Activated CD4-positive, alpha-beta T cell treated with anti-CD3 and anti-CD28 coated beads, Interleukin-2, Interleukin-6, amounts not matched to agents 100 ng/mL and 50 ng/mL, durations not matched to agents 16 hours and 8 hours (primary cell): ENCODE data around the gene TLCD3B.
"Not testable (repeated sequence)": the region's sequence is repeated elsewhere in the genome, so short reads cannot be mapped to it uniquely, and the experiment has no call there.

Experiments
- DNase-seq: peaks from one replicate; pipeline ENCODE4 v3.0.0-alpha.2; 2020

TLCD3B gene

GRCh38 chr16:30060836-30061554 is 29.9 kb upstream of the TLCD3B start:
- DNase-seq, result no peak

- no peak for DNase-seq
Measured at GRCh38 chr16:30060346-30060745, 29.3 kb upstream of the TLCD3B start.

GRCh38 chr16:30054959-30055553 is 24.0 kb upstream of the TLCD3B start:
- peak; percentile 63 for DNase-seq

GRCh38 chr16:30054451-30054850 is 23.4 kb upstream of the TLCD3B start:
- DNase-seq, result no peak

- DNase-seq, result no peak
Measured at GRCh38 chr16:30053376-30054015, 22.4 kb upstream of the TLCD3B start.

- peak; percentile 96 for DNase-seq
Measured at GRCh38 chr16:30052671-30053372, 21.8 kb upstream of the TLCD3B start.

GRCh38 chr16:30051518-30051917 is 20.4 kb upstream of the TLCD3B start:
- DNase-seq, result no peak

GRCh38 chr16:30049871-30050270 is 18.8 kb upstream of the TLCD3B start:
- no peak for DNase-seq

- DNase-seq, result no peak
Measured at GRCh38 chr16:30046588-30046987, 15.5 kb upstream of the TLCD3B start.

- DNase-seq, result no peak
Measured at GRCh38 chr16:30046178-30046577, 15.1 kb upstream of the TLCD3B start.

- DNase-seq, result no peak
Measured at GRCh38 chr16:30041841-30042240, 10.8 kb upstream of the TLCD3B start.

- not testable (repeated sequence) for DNase-seq
Measured at GRCh38 chr16:30040690-30041089, 9.6 kb upstream of the TLCD3B start.

GRCh38 chr16:30040221-30040620 is 9.2 kb upstream of the TLCD3B start:
- DNase-seq, result no peak

GRCh38 chr16:30033270-30033669 is 2.2 kb upstream of the TLCD3B start:
- DNase-seq, result peak; percentile 24

- DNase-seq, result peak; percentile 81
Measured at GRCh38 chr16:30032083-30032819, 1.2 kb upstream of the TLCD3B start.

GRCh38 chr16:30031477-30031918 is 427 bp upstream of the TLCD3B start:
- DNase-seq, result no peak

- DNase-seq, result no peak
Measured at GRCh38 chr16:30030011-30030685, 923 bp downstream of the TLCD3B start.

GRCh38 chr16:30028438-30029076 is 2.5 kb downstream of the TLCD3B start:
- DNase-seq, result no peak

- DNase-seq, result no peak
Measured at GRCh38 chr16:30027588-30028437, 3.3 kb downstream of the TLCD3B start.

- DNase-seq, result no peak
Measured at GRCh38 chr16:30026449-30026848, 4.6 kb downstream of the TLCD3B start.

GRCh38 chr16:30025574-30025973 is 5.5 kb downstream of the TLCD3B start:
- DNase-seq, result no peak
